PC-3 (cell line): ENCODE measurements around the gene CACNA1B. TPM values are rescaled to one million over a fixed set of nuclear protein-coding genes. Genes with fewer than 3 reads are reported as not detected.

Source experiments
- ATAC-seq: fragments of 200-7000 bp; cut with Tn5 transposase; 2 replicates; pipeline ENCODE4 v1.9.1; 2020; ENCODE audit warnings: mild to moderate bottlenecking, moderate library complexity
- BruUV-seq: library from RNA; stranded (reverse); fragments of 400-500 nt; replicated peaks from 2 replicates; lab custom pipeline; 2021; lab: Mats Ljungman, UMichigan
- CTCF ChIA-PET: fragments of 300-600 bp; sonication (Branson Sonifier 250); formaldehyde crosslinking; loops from one replicate; lab custom pipeline; 2022; ENCODE audit warnings: antibody characterized with exemption; lab: Charles Lee
- POLR2A ChIA-PET: fragments of 300-600 bp; sonication (Branson Sonifier 250); formaldehyde crosslinking; loops from one replicate; lab custom pipeline; 2022; ENCODE audit warnings: antibody characterized with exemption; ENCODE audit not compliant: unreplicated experiment; lab: Charles Lee
- DNase-seq: peaks from one replicate; pipeline ENCODE4 v3.0.0-alpha.2; 2015
- H2AFZ ChIP-seq: fragments of 300-600 bp; sonication (generic); 2 replicates; pipeline ENCODE4 v1.6.0; 2016; ENCODE audit warnings: antibody characterized with exemption, low read length
- H3F3A ChIP-seq: fragments of 300-600 bp; sonication (generic); one replicate; pipeline ENCODE4 v1.6.0; 2017; ENCODE audit warnings: antibody characterized with exemption, low read length, control low read depth, mild to moderate bottlenecking; ENCODE audit not compliant: unreplicated experiment
- H3K27ac ChIP-seq: fragments of 300-600 bp; sonication (generic); 2 replicates; pipeline ENCODE4 v1.5.1; 2016; ENCODE audit warnings: mild to moderate bottlenecking, low read length
- H3K27me3 ChIP-seq: fragments of 300-600 bp; sonication (generic); 2 replicates; pipeline ENCODE4 v1.6.1; 2016; ENCODE audit warnings: low read length, mixed read lengths
- H3K36me3 ChIP-seq: fragments of 300-600 bp; sonication (generic); 2 replicates; pipeline ENCODE4 v1.6.1; 2016; ENCODE audit warnings: low read depth, mixed run types, low read length, mixed read lengths
- H3K4me1 ChIP-seq: fragments of 300-600 bp; sonication (generic); 2 replicates; pipeline ENCODE4 v1.5.1; 2016; ENCODE audit warnings: low read length; ENCODE audit not compliant: insufficient read depth
- H3K4me2 ChIP-seq: fragments of 300-600 bp; sonication (generic); 2 replicates; pipeline ENCODE4 v1.6.0; 2016; ENCODE audit warnings: low read length
- H3K4me3 ChIP-seq: fragments of 300-600 bp; sonication (generic); 2 replicates; pipeline ENCODE4 v1.5.1; 2016; ENCODE audit warnings: mild to moderate bottlenecking, low read length, mixed read lengths
- H3K79me2 ChIP-seq: fragments of 300-600 bp; sonication (generic); 2 replicates; pipeline ENCODE4 v1.6.1; 2017; ENCODE audit warnings: low read length, mixed read lengths
- H3K9ac ChIP-seq: fragments of 300-600 bp; sonication (generic); 2 replicates; pipeline ENCODE4 v1.6.0; 2016; ENCODE audit warnings: mild to moderate bottlenecking, low read length
- H3K9me2 ChIP-seq: fragments of 300-600 bp; sonication (generic); replicated peaks from 2 replicates; pipeline ENCODE4 v1.6.1; 2016; ENCODE audit warnings: mixed run types, low read length, mixed read lengths
- H3K9me3 ChIP-seq: fragments of 300-600 bp; sonication (generic); 2 replicates; pipeline ENCODE4 v1.6.1; 2016; ENCODE audit warnings: low read length, mixed read lengths
- H4K20me1 ChIP-seq: fragments of 300-600 bp; sonication (generic); 2 replicates; pipeline ENCODE4 v1.6.1; 2016; ENCODE audit warnings: low read length, mixed read lengths
- CTCF ChIP-seq: fragments of 300-600 bp; sonication (generic); conservative IDR thresholded peaks from 2 replicates; pipeline ENCODE4 v1.5.1; 2017; ENCODE audit warnings: antibody characterized with exemption, low read depth, mild to moderate bottlenecking, low read length
- EZH2 ChIP-seq: fragments of 300-600 bp; sonication (generic); IDR thresholded peaks from one replicate; pipeline ENCODE4 v1.6.1; 2017; ENCODE audit warnings: antibody characterized with exemption, mild to moderate bottlenecking, low read length; ENCODE audit not compliant: unreplicated experiment
- EZH2phosphoT487 ChIP-seq: fragments of 300-600 bp; sonication (generic); IDR thresholded peaks from 2 replicates; pipeline ENCODE4 v1.6.1; 2018; ENCODE audit warnings: mild to moderate bottlenecking, antibody characterized with exemption, low read length, borderline replicate concordance
- intact Hi-C: fragments of 100-400 bp; cut with micrococcal nuclease; formaldehyde crosslinking; loops from 2 replicates; pipeline ENCODE4 v1.9.0; 2023
- total RNA-seq: library from RNA; depleted of rRNA; stranded (reverse); fragments of >200 nt; gene quantifications from 2 replicates; pipeline ENCODE4 v1.2.3, GENCODE V29; 2014

The CACNA1B gene
- total RNA-seq, 1 experiment from 2014 or later = not detected

GRCh38 chr9:138061631-138062030 is 184.0 kb downstream of the CACNA1B start:
- H3K9me2 ChIP-seq = no peaks in the 10 kb centered on the region
- no peaks in the 10 kb centered on the region for H3F3A ChIP-seq
- DNase-seq = no peak
- no peak overlapping the region for H3K27ac ChIP-seq
- CTCF ChIA-PET = no interaction called here
- intact Hi-C loops = no loop called here
- H4K20me1 ChIP-seq = no peaks in the 10 kb centered on the region
- H3K4me2 ChIP-seq = no peak overlapping the region
- H2AFZ ChIP-seq = no peak overlapping the region
- peaks cover 7% of the 10 kb centered on the region; the same call in 1 of the 2 replicates for H3K27me3 ChIP-seq
- ATAC-seq = no peak
- no peaks in the 10 kb centered on the region for H3K9me3 ChIP-seq
- TF ChIP-seq CTCF = no peak
- no peak for TF ChIP-seq EZH2
- no peak for TF ChIP-seq EZH2phosphoT487
- no peak overlapping the region for H3K4me3 ChIP-seq
- H3K9ac ChIP-seq = no peak overlapping the region
- no peaks in the 10 kb centered on the region for H3K4me1 ChIP-seq
- H3K79me2 ChIP-seq = no peaks in the 10 kb centered on the region
- POLR2A ChIA-PET = no interaction called here
- H3K36me3 ChIP-seq = no peaks in the 10 kb centered on the region
- BruUV-seq = no TSS peak

DNA sequence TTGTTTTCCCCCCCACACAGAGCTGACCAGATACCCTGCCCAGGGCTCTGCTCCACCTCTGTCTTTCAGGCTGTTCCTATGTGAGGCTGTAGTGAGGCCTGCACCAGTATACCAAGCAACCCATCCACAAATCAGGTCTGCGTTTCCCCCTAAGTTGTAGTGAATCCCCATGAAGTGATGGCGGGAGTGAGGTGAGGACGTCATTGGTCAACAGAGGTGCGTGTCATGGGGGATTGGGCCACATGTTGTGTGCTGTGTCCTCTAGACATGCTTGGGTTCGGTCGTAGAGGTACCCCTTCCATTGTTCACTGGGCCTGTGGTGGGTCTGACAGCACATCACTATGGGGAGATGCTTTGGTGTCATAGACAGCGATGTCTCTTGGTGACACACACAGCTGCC is 184.6 kb downstream of the CACNA1B start:
- CTCF ChIA-PET = no interaction called here
- ATAC-seq = no peak
- Histone ChIP-seq H3K4me1 (no peaks in the 10 kb centered on the region), H3K9ac (no peak overlapping the region), H4K20me1 (no peaks in the 10 kb centered on the region), H3K9me3 (no peaks in the 10 kb centered on the region), H3K36me3 (no peaks in the 10 kb centered on the region), H3K4me2 (no peak overlapping the region), H3K79me2 (no peaks in the 10 kb centered on the region), H3K4me3 (no peak overlapping the region), H3K27me3 (peaks cover 7% of the 10 kb centered on the region; the same call in 1 of the 2 replicates), H3K27ac (no peak overlapping the region), H2AFZ (no peak overlapping the region), H3F3A (no peaks in the 10 kb centered on the region), H3K9me2 (no peaks in the 10 kb centered on the region)
- intact Hi-C loops = no loop called here
- no TSS peak for BruUV-seq
- DNase-seq = no peak
- no peak for TF ChIP-seq EZH2phosphoT487
- TF ChIP-seq EZH2 = no peak
- TF ChIP-seq CTCF = no peak
- POLR2A ChIA-PET = no interaction called here

DNA sequence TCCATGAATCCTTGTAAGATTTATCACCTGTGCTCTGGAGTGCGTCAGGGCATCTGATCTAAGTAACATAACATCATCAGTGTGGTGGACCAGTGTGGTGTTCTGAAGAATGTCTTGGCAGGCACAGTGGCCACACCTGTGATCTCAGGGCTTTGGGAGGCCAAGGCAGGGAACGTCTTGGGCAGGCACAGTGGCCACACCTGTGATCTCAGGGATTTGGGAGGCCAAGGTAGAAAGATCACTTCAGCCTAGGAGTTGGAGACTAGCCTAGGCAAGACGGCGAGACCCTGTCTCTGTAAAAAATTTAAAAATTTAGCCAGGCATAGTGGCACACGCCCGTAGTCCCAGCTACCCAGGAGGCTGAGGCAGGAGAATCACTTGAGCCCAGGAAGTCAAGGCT is 185.5 kb downstream of the CACNA1B start:
- POLR2A ChIA-PET = no interaction called here

More for the DNA sequence above, 185.5 kb downstream of the CACNA1B start:
- no peak overlapping the region for H3K4me2 ChIP-seq
- no peaks in the 10 kb centered on the region for H3K36me3 ChIP-seq
- peaks cover 7% of the 10 kb centered on the region; the same call in 1 of the 2 replicates for H3K27me3 ChIP-seq
- H3K4me1 ChIP-seq = no peaks in the 10 kb centered on the region
- H3K27ac ChIP-seq = no peak overlapping the region
- no peaks in the 10 kb centered on the region for H3K9me2 ChIP-seq
- intact Hi-C loops = no loop called here
- ATAC-seq = no peak
- H3K9ac ChIP-seq = no peak overlapping the region
- no peaks in the 10 kb centered on the region for H3K79me2 ChIP-seq
- DNase-seq = no peak
- no peak overlapping the region for H3K4me3 ChIP-seq
- H4K20me1 ChIP-seq = no peaks in the 10 kb centered on the region
- TF ChIP-seq EZH2phosphoT487 (no peak), EZH2 (no peak), CTCF (no peak)
- no peak overlapping the region for H2AFZ ChIP-seq
- BruUV-seq = no TSS peak
- H3F3A ChIP-seq = no peaks in the 10 kb centered on the region
- CTCF ChIA-PET = no interaction called here
- no peaks in the 10 kb centered on the region for H3K9me3 ChIP-seq
